HEK293 (cell line): ENCODE data around the gene PLA2G4C.
"Not testable (repeated sequence)": the region's sequence is repeated elsewhere in the genome, so short reads cannot be mapped to it uniquely, and the experiment has no call there.

Experiments used
- CTCF ChIA-PET: fragments of 350-600 bp; formaldehyde crosslinking; extraction: SDS; loops from one replicate; lab custom pipeline; 2021; ENCODE audit warnings: antibody characterized with exemption; lab: Yijun Ruan, JAX
- POLR2A ChIA-PET: fragments of 300-600 bp; formaldehyde crosslinking; extraction: SDS; loops from one replicate; lab custom pipeline; 2020; ENCODE audit warnings: antibody characterized with exemption, inconsistent platforms; lab: Yijun Ruan, JAX
- H3K27ac ChIP-seq: fragments of 200-500 bp; sonication (Bioruptor generic); 2 replicates; pipeline ENCODE4 v1.5.1; 2014; ENCODE audit warnings: low read depth, low read length, control low read depth, inconsistent platforms; ENCODE audit errors: extremely low read depth
- H3K36me3 ChIP-seq, 2 experiments: fragments of 200-500 bp in 1 of 2; sonication (Bioruptor generic) in 1 of 2; 1 replicate in 1 of 2; 2 replicates in 1 of 2; pipeline ENCODE4 v1.5.1; 2014 to 2017; ENCODE audit warnings: inconsistent platforms in 2 of 2, low read length in 2 of 2; ENCODE audit not compliant: control insufficient read depth in 2 of 2, insufficient read depth in 1 of 2
- H3K4me1 ChIP-seq: fragments of 200-500 bp; sonication (Bioruptor generic); 2 replicates; pipeline ENCODE4 v1.5.1; 2014; ENCODE audit warnings: mild to moderate bottlenecking, low read length, inconsistent platforms; ENCODE audit not compliant: control insufficient read depth, insufficient read depth
- H3K4me3 ChIP-seq: 2 replicates; pipeline ENCODE4 v1.5.1; 2011; ENCODE audit warnings: low read depth, mild to moderate bottlenecking, control low read depth, low read length, moderate library complexity
- H3K9me3 ChIP-seq: fragments of 200-500 bp; sonication (Bioruptor generic); 2 replicates; pipeline ENCODE4 v1.5.1; 2014; ENCODE audit warnings: low read depth, low read length, inconsistent platforms; ENCODE audit not compliant: control insufficient read depth, insufficient read depth
- GFI1B ChIP-seq: fragments of 450-650 bp; formaldehyde crosslinking; IDR thresholded peaks from 2 replicates; pipeline ENCODE4 v1.5.1; 2016; ENCODE audit warnings: missing biosample characterization, missing genetic modification characterization
- GLIS2 ChIP-seq: fragments of 450-650 bp; formaldehyde crosslinking; IDR thresholded peaks from 2 replicates; pipeline ENCODE4 v1.5.1; 2016; ENCODE audit warnings: missing biosample characterization, missing genetic modification characterization
- INSM2 ChIP-seq: fragments of 450-650 bp; formaldehyde crosslinking; IDR thresholded peaks from 2 replicates; pipeline ENCODE4 v1.5.1; 2016; ENCODE audit warnings: missing biosample characterization, missing genetic modification characterization
- PRDM1 ChIP-seq: fragments of 450-650 bp; formaldehyde crosslinking; IDR thresholded peaks from 2 replicates; pipeline ENCODE4; 2016; ENCODE audit warnings: missing biosample characterization, missing genetic modification characterization
- SCRT1 ChIP-seq: fragments of 450-650 bp; formaldehyde crosslinking; IDR thresholded peaks from 2 replicates; pipeline ENCODE4 v1.5.1; 2016; ENCODE audit warnings: missing biosample characterization, missing genetic modification characterization, borderline replicate concordance
- SCRT2 ChIP-seq: fragments of 450-650 bp; formaldehyde crosslinking; IDR thresholded peaks from 2 replicates; pipeline ENCODE4 v1.5.1; 2016; ENCODE audit warnings: missing biosample characterization, missing genetic modification characterization
- SETDB1 ChIP-seq: IDR thresholded peaks from one replicate; pipeline ENCODE4 v1.6.1; 2017; ENCODE audit warnings: mild to moderate bottlenecking, low read length, moderate library complexity, mixed read lengths; ENCODE audit not compliant: insufficient read length
- ZFHX2 ChIP-seq: fragments of 450-650 bp; formaldehyde crosslinking; conservative IDR thresholded peaks from 2 replicates; pipeline ENCODE4 v1.5.1; 2016; ENCODE audit warnings: missing biosample characterization, missing genetic modification characterization
- ZNF121 ChIP-seq: fragments of 450-650 bp; formaldehyde crosslinking; IDR thresholded peaks from 2 replicates; pipeline ENCODE4 v1.5.1; 2016; ENCODE audit warnings: missing biosample characterization, missing genetic modification characterization
- ZNF26 ChIP-seq: fragments of 450-650 bp; formaldehyde crosslinking; IDR thresholded peaks from 2 replicates; pipeline ENCODE4 v1.5.1; 2016; ENCODE audit warnings: missing biosample characterization, missing genetic modification characterization
- ZNF274 ChIP-seq, 2 experiments: fragments of 200-500 bp in 1 of 2; fragments of 450-650 bp in 1 of 2; sonication (Bioruptor generic) in 1 of 2; formaldehyde crosslinking in 1 of 2; IDR thresholded peaks; 2 replicates each; pipeline versions ENCODE4 v1.5.1 to v1.6.1; 2014 to 2016; ENCODE audit warnings: borderline replicate concordance in 1 of 2, inconsistent platforms in 1 of 2, low read length in 1 of 2, missing biosample characterization in 1 of 2, missing genetic modification characterization in 1 of 2
- ZNF341 ChIP-seq: fragments of 450-650 bp; formaldehyde crosslinking; IDR thresholded peaks from 2 replicates; pipeline ENCODE4; 2016; ENCODE audit warnings: low read depth, missing biosample characterization, missing genetic modification characterization
- ZNF354C ChIP-seq: fragments of 450-650 bp; formaldehyde crosslinking; IDR thresholded peaks from 2 replicates; pipeline ENCODE4 v1.5.1; 2016; ENCODE audit warnings: missing biosample characterization, missing genetic modification characterization, low read depth, borderline replicate concordance
- ZNF660 ChIP-seq: fragments of 450-650 bp; IDR thresholded peaks from 2 replicates; pipeline ENCODE4 v1.5.1; 2018; ENCODE audit warnings: missing biosample characterization, mild to moderate bottlenecking, missing genetic modification characterization

Gene PLA2G4C

GRCh38 chr19:48094855-48095203 is 15.8 kb downstream of the PLA2G4C start:
- ChIA-PET CTCF (interaction anchor here (1.4 to 3.3 kb wide), 4 partner anchors 8 to 131 kb away, joined by 3 to 11 read pairs (median 10); no protein-coding TSS in a partner anchor), POLR2A (no interaction called here)
- H3K4me1 ChIP-seq = no peaks in the 10 kb centered on the region
- TF ChIP-seq GLIS2 (tag by site-specific recombination) (no peak), ZNF341 (tag by site-specific recombination) (no peak), INSM2 (tag by site-specific recombination) (no peak), SCRT2 (tag by site-specific recombination) (no peak), GFI1B (no peak), PRDM1 (tag by site-specific recombination) (no peak), ZNF660 (no peak), ZNF274 (IDR thresholded peaks at IDR 0.05; ENCODE audit: low read length) (no peak), ZNF274 (tag by site-specific recombination; IDR thresholded peaks at IDR 0.05; ENCODE audit: borderline replicate concordance) (no peak), ZNF354C (tag by site-specific recombination) (no peak), SCRT1 (tag by site-specific recombination) (no peak)
- no peaks in the 10 kb centered on the region for H3K36me3 ChIP-seq
- no peaks in the 10 kb centered on the region for H3K9me3 ChIP-seq
- no peak overlapping the region for H3K27ac ChIP-seq
- no peak overlapping the region for H3K4me3 ChIP-seq

- H3K4me3 ChIP-seq = no peak overlapping the region
- no peaks in the 10 kb centered on the region for H3K4me1 ChIP-seq
- CTCF ChIA-PET = interaction anchor here (2.0 to 3.3 kb wide), 3 partner anchors 9 to 131 kb away, joined by 10 to 11 read pairs (median 11); no protein-coding TSS in a partner anchor
- H3K9me3 ChIP-seq = no peaks in the 10 kb centered on the region
- TF ChIP-seq SETDB1 (peak; percentile 65), ZNF354C (tag by site-specific recombination) (no peak), ZNF26 (tag by site-specific recombination) (peak; percentile 94)
- no peak overlapping the region for H3K27ac ChIP-seq
- H3K36me3 ChIP-seq = no peaks in the 10 kb centered on the region
- POLR2A ChIA-PET = no interaction called here
Measured at GRCh38 chr19:48094129-48094854, 16.3 kb downstream of the PLA2G4C start.

- not testable (repeated sequence) for H3K36me3 ChIP-seq, H3K9me3 ChIP-seq, H3K27ac ChIP-seq, H3K4me1 ChIP-seq, H3K4me3 ChIP-seq
- CTCF ChIA-PET = interaction anchor here (0.6 to 2.7 kb wide), 7 partner anchors 11 to 200 kb away, joined by 3 to 17 read pairs (median 4); no protein-coding TSS in a partner anchor
- TF ChIP-seq ZNF121 = peak; percentile 54; the same call in 1 of the 2 replicates
- peak; percentile 45 for TF ChIP-seq ZFHX2
- TF ChIP-seq, all 188 proteins: peak for 2; not testable (repeated sequence) for 186
- POLR2A ChIA-PET = interaction anchor here (1.1 kb wide), 1 partner anchor 19 kb away, joined by 9 read pairs; the partner anchor contains the start of gene PLA2G4C
Measured at GRCh38 chr19:48091111-48091718, 19.4 kb downstream of the PLA2G4C start.
